ENCODE results near the gene ZNF3.
A peak's percentile ranks its signal among the peaks of the same experiment; 100 is the strongest.

Gene ZNF3

GRCh38 chr7:100107890-100108289, 26.4 kb upstream of the ZNF3 start:
- DNase-seq = no peak

GRCh38 chr7:100107125-100107737, 25.7 kb upstream of the ZNF3 start:
- no peak for DNase-seq

GRCh38 chr7:100106633-100107032, 25.1 kb upstream of the ZNF3 start:
- DNase-seq = no peak

GRCh38 chr7:100105534-100105933, 24.0 kb upstream of the ZNF3 start:
- no peak for DNase-seq

- no peak for DNase-seq
Observed at GRCh38 chr7:100102950-100103840, 21.7 kb upstream of the ZNF3 start.

GRCh38 chr7:100101016-100101862, 19.7 kb upstream of the ZNF3 start, which contains the start of the genes AP4M1 and MCM7:
AP4M1 (plus strand) TSS chr7:100101643; CDS start chr7:100101715, 72 bp downstream.
MCM7 (minus strand) TSS chr7:100101397; CDS start chr7:100101294, 103 bp downstream.
- peak; percentile 97 for DNase-seq

- DNase-seq = peak; percentile 85 to 88
Observed at GRCh38 chr7:100100420-100101015, 19.0 kb upstream of the ZNF3 start.

GRCh38 chr7:100099452-100099851, 17.9 kb upstream of the ZNF3 start:
- no peak for DNase-seq

GRCh38 chr7:100098913-100099312, 17.4 kb upstream of the ZNF3 start:
- DNase-seq = no peak

GRCh38 chr7:100095704-100096103, 14.2 kb upstream of the ZNF3 start:
- DNase-seq = no peak

- no peak for DNase-seq
Observed at GRCh38 chr7:100095289-100095688, 13.8 kb upstream of the ZNF3 start.

GRCh38 chr7:100093925-100094486, 12.5 kb upstream of the ZNF3 start:
- no peak for DNase-seq

GRCh38 chr7:100093498-100093897, 12.0 kb upstream of the ZNF3 start:
- no peak for DNase-seq

- DNase-seq = no peak
Observed at GRCh38 chr7:100093054-100093453, 11.5 kb upstream of the ZNF3 start.

- no peak for DNase-seq
Observed at GRCh38 chr7:100091411-100092181, 10.1 kb upstream of the ZNF3 start.

GRCh38 chr7:100090527-100091410, 9.2 kb upstream of the ZNF3 start:
- no peak for DNase-seq

- DNase-seq = no peak
Observed at GRCh38 chr7:100089458-100090196, 8.1 kb upstream of the ZNF3 start.

GRCh38 chr7:100088621-100089457, 7.3 kb upstream of the ZNF3 start, which contains the start of gene COPS6:
COPS6 (plus strand) TSS chr7:100088969; CDS start chr7:100088991, 22 bp downstream.
- peak; percentile 81 to 90 for DNase-seq

Data from CD4-positive, alpha-beta T cell treated with Interleukin-1 beta for 1 hour (primary cell).